EL (cell line): Measurements from ENCODE around the gene NPY1R.

Experiments
- DNase-seq: peaks from one replicate; pipeline ENCODE4 v3.0.0-alpha.2; 2016

NPY1R gene

GRCh38 chr4:163274861-163275260 lies 57.5 kb downstream of the NPY1R start:
- no peak for DNase-seq
